ENCODE measurements around the gene RECQL5.
A peak's percentile ranks its signal among the peaks of the same experiment; 100 is the strongest.

DNA sequence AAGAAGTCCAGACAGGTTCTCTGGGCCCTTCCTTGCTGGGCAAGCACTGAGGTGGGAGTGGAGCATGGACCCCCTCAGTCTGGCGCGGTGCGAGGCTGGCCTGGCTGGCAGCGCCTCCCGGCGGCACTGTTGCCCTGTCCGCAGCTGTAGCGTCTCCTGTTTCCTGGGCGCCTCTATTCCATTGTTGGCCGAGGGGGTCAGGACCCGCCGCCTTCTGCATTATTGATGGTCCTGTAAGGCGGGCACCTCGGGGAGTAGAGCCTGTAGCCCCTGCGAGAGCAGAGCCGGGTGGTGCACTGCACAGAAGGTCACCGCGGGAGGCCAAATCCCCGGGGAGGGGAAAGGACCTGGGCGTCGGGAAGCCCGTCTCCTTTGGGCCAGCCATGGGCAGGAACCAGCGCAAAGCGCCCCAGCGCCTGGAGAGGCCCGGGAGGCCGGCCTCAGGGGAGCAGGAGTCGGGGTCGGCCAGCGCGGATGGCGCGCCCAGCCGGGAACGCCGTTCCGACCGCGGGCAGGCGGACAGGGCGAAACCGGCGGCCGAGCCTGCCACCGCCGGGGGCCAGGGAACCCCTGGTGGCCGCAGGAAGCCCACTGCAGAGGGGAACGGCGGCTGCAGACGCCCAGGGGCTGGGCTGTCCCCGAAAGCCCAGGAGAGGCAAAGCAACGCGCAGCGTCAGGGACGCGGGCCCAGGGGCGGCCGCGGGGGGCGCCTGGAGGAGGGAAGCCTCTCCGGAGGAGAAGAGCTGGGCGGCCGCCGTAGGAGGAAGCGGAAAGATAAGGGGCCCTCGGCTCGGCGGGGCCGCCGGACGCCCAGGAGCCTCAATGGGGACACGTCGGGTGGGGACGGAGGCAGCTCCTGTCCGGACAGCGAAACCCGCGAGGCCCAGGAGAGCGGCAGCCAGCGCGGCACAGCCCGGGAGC lies 79.0 kb downstream of the RECQL5 start, which contains the start of gene MYO15B:
- TF ChIP-seq POLR2A (IDR thresholded peaks at IDR 0.05; ENCODE audit: low read length) (peak; percentile 14), GATA1 (IDR thresholded peaks at IDR 0.05; ENCODE audit: low read depth, low read length) (no peak)
